Measurements from ENCODE around the gene FADS2.

DNA sequence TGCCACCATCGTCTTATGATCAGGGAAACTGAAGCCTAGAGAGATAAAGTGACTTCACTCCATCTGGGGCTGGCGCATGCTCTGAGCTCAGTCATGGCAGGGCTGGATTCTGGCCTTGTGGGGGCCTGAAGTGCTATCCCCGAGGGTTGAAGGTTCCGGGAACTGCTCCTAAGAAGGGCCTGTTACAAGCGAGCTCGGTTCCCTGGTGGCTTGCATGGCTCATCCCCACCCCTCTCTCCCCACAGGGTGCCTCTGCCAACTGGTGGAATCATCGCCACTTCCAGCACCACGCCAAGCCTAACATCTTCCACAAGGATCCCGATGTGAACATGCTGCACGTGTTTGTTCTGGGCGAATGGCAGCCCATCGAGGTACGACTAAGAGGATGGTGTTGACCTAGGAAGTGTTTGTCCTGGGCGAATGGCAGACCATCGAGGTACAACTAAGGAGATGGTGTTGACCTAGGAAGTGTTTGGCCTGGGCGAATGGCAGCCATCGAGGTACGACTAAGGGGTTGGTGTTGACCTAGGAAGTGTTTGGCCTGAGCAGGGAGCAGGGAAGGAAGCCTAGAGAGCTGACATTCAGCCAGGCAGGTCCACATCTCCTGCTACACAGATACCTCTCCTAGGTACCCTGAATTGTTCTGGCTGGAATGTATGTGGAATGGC is 19.9 kb downstream of the FADS2 start:
- no peak for TF ChIP-seq POLR2A (IDR thresholded peaks at IDR 0.05)
- TF ChIP-seq, protein P1, sequence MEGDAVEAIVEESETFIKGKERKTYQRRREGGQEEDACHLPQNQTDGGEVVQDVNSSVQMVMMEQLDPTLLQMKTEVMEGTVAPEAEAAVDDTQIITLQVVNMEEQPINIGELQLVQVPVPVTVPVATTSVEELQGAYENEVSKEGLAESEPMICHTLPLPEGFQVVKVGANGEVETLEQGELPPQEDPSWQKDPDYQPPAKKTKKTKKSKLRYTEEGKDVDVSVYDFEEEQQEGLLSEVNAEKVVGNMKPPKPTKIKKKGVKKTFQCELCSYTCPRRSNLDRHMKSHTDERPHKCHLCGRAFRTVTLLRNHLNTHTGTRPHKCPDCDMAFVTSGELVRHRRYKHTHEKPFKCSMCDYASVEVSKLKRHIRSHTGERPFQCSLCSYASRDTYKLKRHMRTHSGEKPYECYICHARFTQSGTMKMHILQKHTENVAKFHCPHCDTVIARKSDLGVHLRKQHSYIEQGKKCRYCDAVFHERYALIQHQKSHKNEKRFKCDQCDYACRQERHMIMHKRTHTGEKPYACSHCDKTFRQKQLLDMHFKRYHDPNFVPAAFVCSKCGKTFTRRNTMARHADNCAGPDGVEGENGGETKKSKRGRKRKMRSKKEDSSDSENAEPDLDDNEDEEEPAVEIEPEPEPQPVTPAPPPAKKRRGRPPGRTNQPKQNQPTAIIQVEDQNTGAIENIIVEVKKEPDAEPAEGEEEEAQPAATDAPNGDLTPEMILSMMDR (IDR thresholded peaks at IDR 0.05): no peak

Measured in transverse colon (tissue), 3 donors.